SK-N-SH treated with all-trans-retinoic acid at 6 μM for 48 hours (cell line): ENCODE measurements around the gene PBX4.
"Not testable (repeated sequence)": the region's sequence is repeated elsewhere in the genome, so short reads cannot be mapped to it uniquely, and the experiment has no call there.

Experiments used
- ATAC-seq: fragments of 200-7000 bp; cut with Tn5 transposase; 3 replicates; pipeline ENCODE4 v1.9.1; 2020; ENCODE audit warnings: mild to moderate bottlenecking, moderate library complexity
- ARNTL ChIP-seq: fragments of 450-650 bp; formaldehyde crosslinking; IDR thresholded peaks from 2 replicates; pipeline ENCODE4 v1.5.0; 2020; ENCODE audit warnings: low read depth, mild to moderate bottlenecking, moderate library complexity, borderline replicate concordance
- BACH2 ChIP-seq: fragments of 250-450 bp; sonication (Bioruptor Pico); IDR thresholded peaks from 2 replicates; pipeline ENCODE4 v1.9.0; 2021; ENCODE audit warnings: mild to moderate bottlenecking, borderline replicate concordance
- CREB5 ChIP-seq: fragments of 250-450 bp; sonication (Bioruptor Pico); IDR thresholded peaks from 2 replicates; pipeline ENCODE4 v1.5.1; 2020; ENCODE audit warnings: low read depth, mild to moderate bottlenecking, moderate library complexity
- CSDC2 ChIP-seq: fragments of 250-450 bp; sonication (Bioruptor Pico); IDR thresholded peaks from 2 replicates; pipeline ENCODE4 v1.5.0; 2020; ENCODE audit warnings: mild to moderate bottlenecking, moderate library complexity
- ESRRG ChIP-seq: fragments of 250-450 bp; sonication (Bioruptor Pico); IDR thresholded peaks from 2 replicates; pipeline ENCODE4 v1.6.1; 2021; ENCODE audit warnings: mild to moderate bottlenecking
- GLIS3 ChIP-seq: fragments of 250-450 bp; sonication (Bioruptor Pico); IDR thresholded peaks from 2 replicates; pipeline ENCODE4 v1.5.0; 2020; ENCODE audit warnings: mild to moderate bottlenecking, moderate library complexity
- ISL1 ChIP-seq: fragments of 250-450 bp; sonication (Bioruptor Pico); IDR thresholded peaks from 2 replicates; pipeline ENCODE4 v2.1.2; 2022; ENCODE audit warnings: mild to moderate bottlenecking, moderate library complexity
- OSR1 ChIP-seq: fragments of 250-450 bp; sonication (Bioruptor Pico); IDR thresholded peaks from 2 replicates; pipeline ENCODE4 v1.8.0; 2022; ENCODE audit warnings: moderate library complexity, mild to moderate bottlenecking, inconsistent platforms
- PATZ1 ChIP-seq: fragments of 250-450 bp; sonication (Bioruptor Pico); IDR thresholded peaks from 2 replicates; pipeline ENCODE4 v1.8.0; 2020; ENCODE audit warnings: mild to moderate bottlenecking, moderate library complexity, borderline replicate concordance
- RARB ChIP-seq: fragments of 250-450 bp; sonication (Bioruptor Pico); IDR thresholded peaks from 2 replicates; pipeline ENCODE4 v1.8.0; 2021; ENCODE audit warnings: mild to moderate bottlenecking, moderate library complexity
- SNAI2 ChIP-seq: fragments of 250-450 bp; sonication (Bioruptor Pico); IDR thresholded peaks from 2 replicates; pipeline ENCODE4 v1.5.0; 2020; ENCODE audit warnings: mild to moderate bottlenecking, moderate library complexity
- TCF4 ChIP-seq: fragments of 250-450 bp; sonication (Bioruptor Pico); IDR thresholded peaks from 2 replicates; pipeline ENCODE4 v1.8.0; 2021; ENCODE audit warnings: mild to moderate bottlenecking, moderate library complexity, borderline replicate concordance
- TOX ChIP-seq: fragments of 250-450 bp; sonication (Bioruptor Pico); IDR thresholded peaks from 2 replicates; pipeline ENCODE4 v1.8.0; 2021; ENCODE audit warnings: mild to moderate bottlenecking, moderate library complexity, borderline replicate concordance
- TSHZ2 ChIP-seq: fragments of 250-450 bp; sonication (Bioruptor Pico); IDR thresholded peaks from 2 replicates; pipeline ENCODE4 v1.5.0; 2020; ENCODE audit warnings: mild to moderate bottlenecking, moderate library complexity
- ZC3H10 ChIP-seq: fragments of 250-450 bp; sonication (Bioruptor Pico); IDR thresholded peaks from 2 replicates; pipeline ENCODE4 v1.5.1; 2021; ENCODE audit warnings: mild to moderate bottlenecking, moderate library complexity
- ZFP3 ChIP-seq: fragments of 250-450 bp; sonication (Bioruptor Pico); IDR thresholded peaks from 2 replicates; pipeline ENCODE4 v1.5.0; 2020; ENCODE audit warnings: mild to moderate bottlenecking, moderate library complexity
- ZNF565 ChIP-seq: fragments of 450-650 bp; formaldehyde crosslinking; conservative IDR thresholded peaks from 2 replicates; pipeline ENCODE4 v1.5.0; 2020; ENCODE audit warnings: low read depth, mild to moderate bottlenecking, moderate library complexity
- ZNF70 ChIP-seq: fragments of 450-650 bp; formaldehyde crosslinking; IDR thresholded peaks from 2 replicates; pipeline ENCODE4 v1.5.0; 2020; ENCODE audit warnings: mild to moderate bottlenecking, moderate library complexity
- ZNF8 ChIP-seq: fragments of 450-650 bp; formaldehyde crosslinking; IDR thresholded peaks from 2 replicates; pipeline ENCODE4 v1.5.0; 2020; ENCODE audit warnings: mild to moderate bottlenecking, moderate library complexity

The PBX4 gene

GRCh38 chr19:19618219-19619051 lies at the start of gene PBX4:
PBX4 (minus strand) TSS chr19:19618687; CDS start chr19:19618629, 58 bp downstream.
- ATAC-seq = peak; percentile 97
- TF ChIP-seq ISL1 = no peak
- no peak for TF ChIP-seq ZC3H10 (CRISPR knock-in tag)
- TF ChIP-seq TSHZ2 (CRISPR knock-in tag) = no peak
- TF ChIP-seq TCF4 = no peak
- no peak for TF ChIP-seq CSDC2
- no peak for TF ChIP-seq ESRRG (CRISPR knock-in tag)
- TF ChIP-seq BACH2 = no peak

- not testable (repeated sequence) for ATAC-seq
These were observed 47.0 kb upstream of the PBX4 start for GRCh38 chr19:19665420-19665948.

- TF ChIP-seq ISL1 (no peak), ESRRG (CRISPR knock-in tag) (no peak), ZC3H10 (CRISPR knock-in tag) (0 out of 2 replicates have a peak, but pooled peaks have one; percentile 26), TSHZ2 (CRISPR knock-in tag) (peak; percentile 90), CSDC2 (peak; percentile 58; the same call in 1 of the 2 replicates)
- ATAC-seq = peak; percentile 96
These were observed 45.0 kb upstream of the PBX4 start, which contains the start of gene ATP13A1 for GRCh38 chr19:19663256-19664120. ATP13A1 (minus strand) TSS chr19:19663676; CDS start chr19:19663666, 10 bp downstream.

GRCh38 chr19:19662871-19663255 lies 44.4 kb upstream of the PBX4 start:
- TF ChIP-seq CSDC2 (no peak), ZFP3 (CRISPR knock-in tag) (no peak), CREB5 (CRISPR knock-in tag) (no peak), PATZ1 (no peak)
- ATAC-seq = peak; percentile 1; the same call in 2 of the 3 replicates

GRCh38 chr19:19662344-19662743 lies 43.9 kb upstream of the PBX4 start:
- ATAC-seq = no peak
- TF ChIP-seq ARNTL (CRISPR knock-in tag) (no peak), GLIS3 (CRISPR knock-in tag) (no peak), ZNF8 (no peak), CSDC2 (no peak), CREB5 (CRISPR knock-in tag) (no peak), TCF4 (no peak), BACH2 (no peak), ZC3H10 (CRISPR knock-in tag) (no peak), SNAI2 (CRISPR knock-in tag) (no peak), ESRRG (CRISPR knock-in tag) (no peak), TOX (CRISPR knock-in tag) (no peak), ZFP3 (CRISPR knock-in tag) (no peak), ZNF565 (CRISPR knock-in tag) (no peak), ISL1 (no peak), OSR1 (CRISPR knock-in tag) (no peak), RARB (CRISPR knock-in tag) (no peak), ZNF70 (CRISPR knock-in tag) (no peak)
